ENCODE measurements around the gene NKRF.

DNA sequence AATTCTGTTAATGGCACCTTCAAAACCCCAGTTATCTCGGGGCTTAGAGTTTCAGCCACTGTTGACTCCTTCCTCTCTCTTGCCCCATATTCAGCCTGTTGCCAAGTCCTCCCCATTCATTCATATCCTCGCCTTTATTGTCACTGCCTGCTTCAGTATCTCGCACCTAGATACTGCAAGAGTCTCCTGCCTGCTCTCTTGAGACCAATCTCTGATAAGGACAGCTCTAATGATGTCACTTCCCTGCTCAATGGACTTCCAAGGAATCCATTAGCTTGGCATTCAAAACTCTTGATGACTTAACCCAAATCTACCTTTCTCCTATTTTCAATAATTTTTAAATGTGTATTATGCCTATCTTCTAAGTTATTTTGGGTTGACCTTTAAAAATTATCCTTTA lies 33.0 kb downstream of the NKRF start:
- TF ChIP-seq MIER1 (IDR thresholded peaks at IDR 0.05; ENCODE audit: low read depth) (no peak), CHD7 (IDR thresholded peaks at IDR 0.05; ENCODE audit: low read depth, low read length) (no peak), PKNOX1 (IDR thresholded peaks at IDR 0.05) (no peak), POLR3G (IDR thresholded peaks at IDR 0.05; ENCODE audit: extremely low read depth, insufficient read length, insufficient replicate concordance) (no peak), KAT2B (IDR thresholded peaks at IDR 0.05; ENCODE audit: low read depth, low read length) (no peak), SMARCA5 (IDR thresholded peaks at IDR 0.05) (no peak), ZNF311 (CRISPR knock-in tag; IDR thresholded peaks at IDR 0.05) (no peak), POLR2A (conservative IDR thresholded peaks at IDR 0.05) (no peak), TCF7 (IDR thresholded peaks at IDR 0.05; ENCODE audit: borderline replicate concordance) (no peak), DPF2 (IDR thresholded peaks at IDR 0.05) (no peak), ZNF280A (IDR thresholded peaks at IDR 0.05; ENCODE audit: low read depth, partially characterized antibody) (no peak), RCOR1 (IDR thresholded peaks at IDR 0.05; ENCODE audit: borderline replicate concordance in 1 of 2, low read depth in 2 of 2, low read length in 2 of 2) (no peak), JUN (IDR thresholded peaks at IDR 0.05; ENCODE audit: borderline replicate concordance, low read depth, low read length) (no peak), JUN (CRISPR knock-in tag; IDR thresholded peaks at IDR 0.05; ENCODE audit: borderline replicate concordance) (no peak)
